Loucy (cell line): ENCODE data around the gene SIK1.
"Not testable (repeated sequence)": the region's sequence is repeated elsewhere in the genome, so short reads cannot be mapped to it uniquely, and the experiment has no call there.

Experiments
- H2AFZ ChIP-seq: fragments of 200-600 bp; sonication (generic); 2 replicates; pipeline ENCODE4 v1.6.0; 2016; ENCODE audit warnings: antibody characterized with exemption, mild to moderate bottlenecking, low read length, moderate library complexity
- H3F3A ChIP-seq: fragments of 200-600 bp; 2 replicates; pipeline ENCODE4 v1.6.0; 2016; ENCODE audit warnings: antibody characterized with exemption, low read depth, mild to moderate bottlenecking
- H3K27me3 ChIP-seq: fragments of 200-600 bp; sonication (generic); 2 replicates; pipeline ENCODE4 v1.6.1; 2014; ENCODE audit warnings: low read length, mild to moderate bottlenecking; ENCODE audit not compliant: insufficient read depth, poor library complexity, severe bottlenecking
- H3K36me3 ChIP-seq: fragments of 200-600 bp; sonication (generic); 2 replicates; pipeline ENCODE4 v1.6.1; 2016; ENCODE audit warnings: low read length; ENCODE audit not compliant: insufficient read depth
- H3K4me1 ChIP-seq: fragments of 200-600 bp; sonication (generic); 2 replicates; pipeline ENCODE4 v1.5.1; 2014; ENCODE audit warnings: low read length, mild to moderate bottlenecking; ENCODE audit not compliant: insufficient read depth, poor library complexity, severe bottlenecking
- H3K4me2 ChIP-seq: fragments of 200-600 bp; sonication (generic); 2 replicates; pipeline ENCODE4 v1.6.0; 2014; ENCODE audit warnings: antibody characterized with exemption, low read length, low read depth, mild to moderate bottlenecking; ENCODE audit not compliant: poor library complexity, severe bottlenecking
- H3K4me3 ChIP-seq: fragments of 200-600 bp; sonication (generic); 2 replicates; pipeline ENCODE4 v1.5.1; 2014; ENCODE audit warnings: low read length, mild to moderate bottlenecking, mixed read lengths; ENCODE audit not compliant: poor library complexity, severe bottlenecking
- H3K79me2 ChIP-seq: fragments of 200-600 bp; sonication (generic); 2 replicates; pipeline ENCODE4 v1.6.1; 2014; ENCODE audit warnings: low read length; ENCODE audit not compliant: insufficient read depth
- H3K9ac ChIP-seq: fragments of 200-600 bp; sonication (generic); 2 replicates; pipeline ENCODE4 v1.6.0; 2014; ENCODE audit warnings: mild to moderate bottlenecking, low read depth, low read length, moderate library complexity; ENCODE audit not compliant: poor library complexity, severe bottlenecking
- H3K9me2 ChIP-seq: fragments of 200-600 bp; sonication (generic); replicated peaks from 2 replicates; pipeline ENCODE4 v1.6.1; 2016; ENCODE audit warnings: low read depth, low read length, mixed read lengths
- H3K9me3 ChIP-seq: fragments of 200-600 bp; sonication (generic); 2 replicates; pipeline ENCODE4 v1.6.1; 2014; ENCODE audit warnings: mild to moderate bottlenecking, antibody characterized with exemption, low read length, low read depth; ENCODE audit not compliant: insufficient read depth
- H4K20me1 ChIP-seq: fragments of 200-600 bp; sonication (generic); 2 replicates; pipeline ENCODE4 v1.6.0; 2014; ENCODE audit warnings: antibody characterized with exemption, low read length, mild to moderate bottlenecking; ENCODE audit not compliant: insufficient read depth, poor library complexity, severe bottlenecking
- CTCF ChIP-seq: fragments of 200-600 bp; sonication (generic); conservative IDR thresholded peaks from 2 replicates; pipeline ENCODE4 v1.5.1; 2014; ENCODE audit warnings: mild to moderate bottlenecking, antibody characterized with exemption, low read length
- EZH2phosphoT487 ChIP-seq: fragments of 200-600 bp; IDR thresholded peaks from 2 replicates; pipeline ENCODE4 v1.6.1; 2018; ENCODE audit warnings: antibody characterized with exemption, mild to moderate bottlenecking, moderate library complexity, borderline replicate concordance

Gene SIK1

GRCh38 chr21:43426404-43427241 is at the start of gene SIK1:
SIK1 (minus strand) TSS chr21:43427131; CDS start chr21:43426178, 953 bp downstream.
- not testable (repeated sequence) for H3K36me3 ChIP-seq, H3K4me2 ChIP-seq, H3K9ac ChIP-seq, H3F3A ChIP-seq, H3K9me3 ChIP-seq, H3K27me3 ChIP-seq, H2AFZ ChIP-seq, H3K4me3 ChIP-seq, H3K79me2 ChIP-seq, H3K9me2 ChIP-seq, H3K4me1 ChIP-seq, H4K20me1 ChIP-seq

- not testable (repeated sequence) for H3K27me3 ChIP-seq, H3K4me1 ChIP-seq, H3F3A ChIP-seq, H3K79me2 ChIP-seq, H3K9ac ChIP-seq, H3K4me3 ChIP-seq, H2AFZ ChIP-seq, H3K9me3 ChIP-seq, H4K20me1 ChIP-seq, H3K9me2 ChIP-seq, H3K4me2 ChIP-seq, H3K36me3 ChIP-seq
These were observed 44.8 kb upstream of the SIK1 start for GRCh38 chr21:43471597-43472242.

- H3K79me2 ChIP-seq, H2AFZ ChIP-seq, H3K4me3 ChIP-seq, H4K20me1 ChIP-seq, H3K9me2 ChIP-seq, H3K9me3 ChIP-seq, H3K36me3 ChIP-seq, H3F3A ChIP-seq, H3K4me1 ChIP-seq, H3K4me2 ChIP-seq, H3K9ac ChIP-seq, H3K27me3 ChIP-seq: not testable (repeated sequence)
These were observed 43.0 kb upstream of the SIK1 start for GRCh38 chr21:43469719-43470458.

- no peaks in the 10 kb centered on the region for H4K20me1 ChIP-seq
- H3K9ac ChIP-seq, result no peak overlapping the region
- no peak overlapping the region for H3K4me3 ChIP-seq
- no peaks in the 10 kb centered on the region for H3K36me3 ChIP-seq
- no peak overlapping the region for H2AFZ ChIP-seq
- TF ChIP-seq EZH2phosphoT487 (no peak), CTCF (no peak)
- no peaks in the 10 kb centered on the region for H3F3A ChIP-seq
- no peaks in the 10 kb centered on the region for H3K79me2 ChIP-seq
- no peaks in the 10 kb centered on the region for H3K9me3 ChIP-seq
- no peaks in the 10 kb centered on the region for H3K4me1 ChIP-seq
- no peaks in the 10 kb centered on the region for H3K9me2 ChIP-seq
- no peak overlapping the region for H3K4me2 ChIP-seq
- no peaks in the 10 kb centered on the region for H3K27me3 ChIP-seq
These were observed 40.9 kb upstream of the SIK1 start for GRCh38 chr21:43467785-43468184.

- not testable (repeated sequence) for H3K4me3 ChIP-seq, H2AFZ ChIP-seq, H3K4me1 ChIP-seq, H4K20me1 ChIP-seq, H3K4me2 ChIP-seq, H3K36me3 ChIP-seq, H3K79me2 ChIP-seq, H3K9me3 ChIP-seq, H3K9me2 ChIP-seq, H3K9ac ChIP-seq, H3F3A ChIP-seq, H3K27me3 ChIP-seq
These were observed 38.2 kb upstream of the SIK1 start for GRCh38 chr21:43465159-43465558.

- H2AFZ ChIP-seq, H3F3A ChIP-seq, H3K9me3 ChIP-seq, H3K36me3 ChIP-seq, H3K4me1 ChIP-seq, H3K27me3 ChIP-seq, H3K79me2 ChIP-seq, H3K9ac ChIP-seq, H3K4me2 ChIP-seq, H3K4me3 ChIP-seq, H3K9me2 ChIP-seq, H4K20me1 ChIP-seq: not testable (repeated sequence)
These were observed 36.7 kb upstream of the SIK1 start for GRCh38 chr21:43463498-43464261.
